Mucosa of descending colon (tissue), 3 donors: Measurements from ENCODE around the gene ODF2. TPM values are rescaled to one million over a fixed set of nuclear protein-coding genes. Genes with fewer than 3 reads are reported as not detected.

Experiments
- ATAC-seq: fragments of 200-7000 bp; cut with Tn5 transposase; one replicate; pipeline ENCODE4 v1.9.1; 2020; ENCODE audit warnings: mild to moderate bottlenecking, moderate library complexity
- DNase-seq, 3 donors: peaks; one replicate each; pipeline ENCODE4 v3.0.0-alpha.2; 2020
- H3K36me3 ChIP-seq: fragments of 200-600 bp; one replicate; pipeline ENCODE4 v1.8.0; 2021; ENCODE audit warnings: low read depth, mild to moderate bottlenecking
- H3K4me1 ChIP-seq: fragments of 200-600 bp; one replicate; pipeline ENCODE4 v1.8.0; 2021; ENCODE audit warnings: low read depth, mild to moderate bottlenecking
- H3K4me3 ChIP-seq: fragments of 200-600 bp; one replicate; pipeline ENCODE4 v1.8.0; 2021; ENCODE audit warnings: mild to moderate bottlenecking
- H3K9me3 ChIP-seq: fragments of 200-600 bp; one replicate; pipeline ENCODE4 v1.8.0; 2021; ENCODE audit warnings: mild to moderate bottlenecking
- CTCF ChIP-seq: fragments of 200-600 bp; IDR thresholded peaks from one replicate; pipeline ENCODE4 v1.8.0; 2022; ENCODE audit warnings: antibody characterized with exemption, mild to moderate bottlenecking
- intact Hi-C, 2 donors: fragments of 100-400 bp; cut with DNase I in 1 of 2; cut with micrococcal nuclease in 1 of 2; formaldehyde crosslinking; loops; one replicate each; pipeline versions ENCODE4 v1.11.0 to v1.11.1; 2022; cut with DNase I, micrococcal nuclease
- total RNA-seq, 3 donors: library from RNA; stranded (reverse); fragmentation: NEBNext Ultra II Directional in 2 of 3; extraction: Animal tissue kit (Norgen Biotek cat#: 25700) in 2 of 3; gene quantifications; one replicate each; pipeline versions ENCODE4 v1.2.1 to v1.2.4, GENCODE V29; 2021 to 2023
- donor health status: DM: no; HTN: no; CAD: no; lungs with moderate emphysema.
- donor health status: DM: no; HTN: no; CAD: no.
- donor health status: DM: no; HTN: yes; CAD: no.

Gene ODF2
- total RNA-seq, 3 donors from 2014 or later, result 17.1 to 26.1 (median 19.4) TPM

- H3K36me3 ChIP-seq, result no peaks in the 10 kb centered on the region
- DNase-seq, result no peak
- ATAC-seq, result no peak
Measured at GRCh38 chr9:128470560-128470959, 14.8 kb downstream of the ODF2 start.

GRCh38 chr9:128473104-128473503 is 17.3 kb downstream of the ODF2 start:
- intact Hi-C loops, result no loop called here
- ATAC-seq, result no peak
- Histone ChIP-seq H3K36me3 (no peaks in the 10 kb centered on the region), H3K4me1 (no peaks in the 10 kb centered on the region), H3K9me3 (no peaks in the 10 kb centered on the region), H3K4me3 (no peak overlapping the region)
- DNase-seq, result no peak
- no peak for TF ChIP-seq CTCF

More at GRCh38 chr9:128470560-128470959, 14.8 kb downstream of the ODF2 start:
- Histone ChIP-seq H3K9me3 (no peaks in the 10 kb centered on the region), H3K4me3 (no peak overlapping the region), H3K4me1 (no peaks in the 10 kb centered on the region)
- intact Hi-C loops, result no loop called here
- no peak for TF ChIP-seq CTCF

- DNase-seq, result no peak
- H3K4me1 ChIP-seq, result no peaks in the 10 kb centered on the region
Measured at GRCh38 chr9:128475867-128476266, 20.1 kb downstream of the ODF2 start.

GRCh38 chr9:128479262-128479661 is 23.5 kb downstream of the ODF2 start:
- Histone ChIP-seq H3K36me3 (no peaks in the 10 kb centered on the region), H3K4me1 (no peaks in the 10 kb centered on the region), H3K4me3 (no peak overlapping the region), H3K9me3 (no peaks in the 10 kb centered on the region)
- intact Hi-C loops, result no loop called here
- DNase-seq (no peak), ATAC-seq (no peak)
- no peak for TF ChIP-seq CTCF

More at GRCh38 chr9:128475867-128476266, 20.1 kb downstream of the ODF2 start:
- intact Hi-C loops, result no loop called here
- H3K36me3 ChIP-seq, result no peaks in the 10 kb centered on the region
- TF ChIP-seq CTCF, result no peak
- H3K9me3 ChIP-seq, result no peaks in the 10 kb centered on the region
- no peak overlapping the region for H3K4me3 ChIP-seq
- no peak for ATAC-seq

GRCh38 chr9:128481561-128481960 is 25.8 kb downstream of the ODF2 start:
- Histone ChIP-seq H3K4me3 (no peak overlapping the region), H3K36me3 (no peaks in the 10 kb centered on the region), H3K9me3 (no peaks in the 10 kb centered on the region), H3K4me1 (no peaks in the 10 kb centered on the region)
- TF ChIP-seq CTCF, result no peak
- ATAC-seq (no peak), DNase-seq (no peak)
- intact Hi-C loops, result no loop called here

- intact Hi-C loops, result no loop called here
- Histone ChIP-seq H3K9me3 (no peaks in the 10 kb centered on the region), H3K4me1 (no peaks in the 10 kb centered on the region), H3K36me3 (no peaks in the 10 kb centered on the region), H3K4me3 (no peak overlapping the region)
- DNase-seq (no peak), ATAC-seq (no peak)
- no peak for TF ChIP-seq CTCF
Measured at GRCh38 chr9:128482186-128482585, 26.4 kb downstream of the ODF2 start.
